H9 (cell line): Measurements from ENCODE around the gene SLC12A6. TPM values are rescaled to one million over a fixed set of nuclear protein-coding genes. Genes with fewer than 3 reads are reported as not detected.

Source experiments
- DNase-seq: peaks from one replicate; pipeline ENCODE4 v3.0.0-alpha.2; 2017
- H2AFZ ChIP-seq: one replicate; pipeline ENCODE4 v1.6.1; 2013; ENCODE audit warnings: mild to moderate bottlenecking, low read length, control low read depth, moderate library complexity
- H2AK5ac ChIP-seq: 2 replicates; pipeline ENCODE4 v1.6.1; 2013; ENCODE audit warnings: low read length, control low read depth, mixed read lengths; ENCODE audit not compliant: insufficient read length
- H2BK120ac ChIP-seq: one replicate; pipeline ENCODE4 v1.6.1; 2013; ENCODE audit warnings: low read depth, mild to moderate bottlenecking, low read length, control low read depth, inconsistent platforms; ENCODE audit not compliant: poor library complexity, severe bottlenecking
- H2BK12ac ChIP-seq: 2 replicates; pipeline ENCODE4 v1.6.1; 2013; ENCODE audit warnings: low read length, control low read depth, mixed read lengths, low read depth; ENCODE audit not compliant: insufficient read length
- H2BK15ac ChIP-seq: 2 replicates; pipeline ENCODE4 v1.6.1; 2013; ENCODE audit warnings: low read depth, low read length, control low read depth
- H2BK20ac ChIP-seq: one replicate; pipeline ENCODE4 v1.6.1; 2013; ENCODE audit warnings: low read depth, mild to moderate bottlenecking, low read length, control low read depth, inconsistent platforms; ENCODE audit not compliant: poor library complexity, severe bottlenecking
- H2BK5ac ChIP-seq: 2 replicates; pipeline ENCODE4 v1.6.1; 2013; ENCODE audit warnings: low read length, control low read depth, mixed read lengths; ENCODE audit not compliant: insufficient read length
- H3K14ac ChIP-seq: 2 replicates; pipeline ENCODE4 v1.6.1; 2013; ENCODE audit warnings: low read length, control low read depth; ENCODE audit not compliant: insufficient read depth
- H3K18ac ChIP-seq: 2 replicates; pipeline ENCODE4 v1.6.1; 2013; ENCODE audit warnings: low read depth, mild to moderate bottlenecking, mixed read lengths, low read length, control low read depth; ENCODE audit not compliant: insufficient read length
- H3K23ac ChIP-seq: 2 replicates; pipeline ENCODE4 v1.6.1; 2013; ENCODE audit warnings: low read length, control low read depth, mixed read lengths, low read depth; ENCODE audit not compliant: insufficient read length
- H3K23me2 ChIP-seq: 2 replicates; pipeline ENCODE4 v1.6.1; 2013; ENCODE audit warnings: low read depth, mild to moderate bottlenecking, mixed read lengths, low read length, control low read depth; ENCODE audit not compliant: insufficient read length, poor library complexity, severe bottlenecking
- H3K27ac ChIP-seq: 2 replicates; pipeline ENCODE4 v1.5.1; 2013; ENCODE audit warnings: low read length, control low read depth, mixed read lengths, low read depth; ENCODE audit not compliant: insufficient read length
- H3K27me3 ChIP-seq: 2 replicates; pipeline ENCODE4 v1.6.1; 2013; ENCODE audit warnings: low read length, control low read depth, inconsistent platforms; ENCODE audit not compliant: insufficient read depth
- H3K4ac ChIP-seq: 2 replicates; pipeline ENCODE4 v1.6.1; 2013; ENCODE audit warnings: low read depth, mild to moderate bottlenecking, control low read depth, inconsistent platforms, low read length, moderate library complexity
- H3K4me1 ChIP-seq: 2 replicates; pipeline ENCODE4 v1.6.1; 2013; ENCODE audit warnings: low read length, control low read depth, inconsistent platforms; ENCODE audit not compliant: insufficient read depth
- H3K4me2 ChIP-seq: 2 replicates; pipeline ENCODE4 v1.6.1; 2013; ENCODE audit warnings: low read length, control low read depth, mixed read lengths; ENCODE audit not compliant: insufficient read length, insufficient read depth
- H3K56ac ChIP-seq: 2 replicates; pipeline ENCODE4 v1.6.1; 2013; ENCODE audit warnings: low read depth, mild to moderate bottlenecking, mixed read lengths, low read length, control low read depth; ENCODE audit not compliant: insufficient read length
- H3K79me1 ChIP-seq: 2 replicates; pipeline ENCODE4 v1.6.1; 2013; ENCODE audit warnings: low read depth, mild to moderate bottlenecking, moderate library complexity, low read length, control low read depth, inconsistent platforms; ENCODE audit not compliant: insufficient read depth, poor library complexity, severe bottlenecking
- H3K79me2 ChIP-seq: 2 replicates; pipeline ENCODE4 v1.6.1; 2013; ENCODE audit warnings: low read length, control low read depth, inconsistent platforms; ENCODE audit not compliant: insufficient read depth
- H3K9ac ChIP-seq: 2 replicates; pipeline ENCODE4 v1.6.1; 2013; ENCODE audit warnings: low read length, control low read depth, mixed read lengths; ENCODE audit not compliant: insufficient read length; ENCODE audit errors: extremely low read depth
- H3K9me3 ChIP-seq: one replicate; pipeline ENCODE4 v1.6.1; 2013; ENCODE audit warnings: low read depth, low read length, inconsistent platforms; ENCODE audit not compliant: control insufficient read depth
- H3T11ph ChIP-seq: one replicate; pipeline ENCODE4 v1.6.1; 2013; ENCODE audit warnings: mild to moderate bottlenecking, low read length, control low read depth, inconsistent platforms
- H4K20me1 ChIP-seq: one replicate; pipeline ENCODE4 v1.6.1; 2013; ENCODE audit not compliant: control insufficient read depth, insufficient read length, insufficient read depth
- H4K5ac ChIP-seq: 2 replicates; pipeline ENCODE4 v1.6.1; 2013; ENCODE audit warnings: low read depth, mild to moderate bottlenecking, mixed read lengths, low read length, control low read depth; ENCODE audit not compliant: insufficient read length
- H4K8ac ChIP-seq: replicated peaks from 2 replicates; pipeline ENCODE4 v1.6.1; 2013; ENCODE audit warnings: low read length, control low read depth, mixed read lengths, low read depth; ENCODE audit not compliant: insufficient read length
- H4K91ac ChIP-seq: 2 replicates; pipeline ENCODE4 v1.6.1; 2013; ENCODE audit warnings: low read depth, mild to moderate bottlenecking, moderate library complexity, mixed read lengths, low read length, control low read depth; ENCODE audit not compliant: insufficient read length
- H3K27ac Mint-ChIP-seq, 3 experiments: 2 replicates in 2 of 3; 3 replicates in 1 of 3; pipeline ENCODE4 v1.8.0; 2020 to 2021; ENCODE audit warnings: mixed read lengths in 3 of 3, mild to moderate bottlenecking in 1 of 3, moderate library complexity in 1 of 3
- H3K27me3 Mint-ChIP-seq: 2 replicates; pipeline ENCODE4 v1.8.0; 2021; ENCODE audit warnings: low read depth, mild to moderate bottlenecking, moderate library complexity, mixed read lengths
- H3K36me3 Mint-ChIP-seq, 3 experiments: 2 replicates in 2 of 3; 3 replicates in 1 of 3; pipeline ENCODE4 v1.8.0; 2020 to 2021; ENCODE audit warnings: low read depth in 3 of 3, mixed read lengths in 3 of 3; ENCODE audit not compliant: insufficient read depth in 1 of 3
- H3K4me1 Mint-ChIP-seq, 2 experiments: 2 replicates each; pipeline ENCODE4 v1.8.0; 2020; ENCODE audit warnings: mixed read lengths in 2 of 2
- H3K4me3 Mint-ChIP-seq, 2 experiments: 2 replicates in 1 of 2; 3 replicates in 1 of 2; pipeline ENCODE4 v1.8.0; 2020 to 2021; ENCODE audit warnings: mild to moderate bottlenecking in 2 of 2, mixed read lengths in 2 of 2, moderate library complexity in 1 of 2
- H3K9me3 Mint-ChIP-seq, 2 experiments: 2 replicates in 1 of 2; 3 replicates in 1 of 2; pipeline ENCODE4 v1.8.0; 2020; ENCODE audit warnings: mild to moderate bottlenecking in 2 of 2, mixed read lengths in 2 of 2, moderate library complexity in 1 of 2
- CTCF ChIP-seq: fragments of 200-600 bp; sonication (generic); conservative IDR thresholded peaks from 3 replicates; pipeline ENCODE4 v1.8.0; 2021; ENCODE audit warnings: antibody characterized with exemption, mild to moderate bottlenecking
- WGBS: extraction: QIAGEN DNeasy Blood & Tissue Kit; methylation state at CpG from one replicate; pipeline ENCODE4 v1.1.7; 2013; ENCODE audit warnings: missing lambda C conversion rate, low lambda C conversion rate, mixed read lengths; ENCODE audit not compliant: insufficient read length; ENCODE audit errors: extremely low coverage; 5-methylcytosine and 5-hydroxymethylcytosine counted together
- total RNA-seq: library from RNA; stranded (reverse); gene quantifications from 2 replicates; pipeline ENCODE4 v1.2.1, GENCODE V29; 2021

The SLC12A6 gene
- total RNA-seq, 1 experiment from 2014 or later = 11.1 TPM

GRCh38 chr15:34365836-34366235 is 28.3 kb upstream of the SLC12A6 start:
- Histone ChIP-seq H4K91ac (no peak overlapping the region), H3K4me2 (peak overlapping the region; percentile 76), H2BK120ac (no peak overlapping the region), H3K4ac (no peak overlapping the region), H3K18ac (no peak overlapping the region), H3K23me2 (peaks cover 12% of the 10 kb centered on the region), H3K14ac (no peak overlapping the region), H2AK5ac (no peak overlapping the region), H3K56ac (no peak overlapping the region), H4K20me1 (no peaks in the 10 kb centered on the region), H3K27ac (no peak overlapping the region), H4K5ac (no peak overlapping the region), H3K27me3 (no peaks in the 10 kb centered on the region), H3K79me2 (peaks cover 6% of the 10 kb centered on the region; the same call in 1 of the 2 replicates), H3K9ac (no peak overlapping the region), H2BK15ac (no peak overlapping the region), H2BK5ac (no peak overlapping the region), H3K9me3 (no peaks in the 10 kb centered on the region), H2BK12ac (no peak overlapping the region), H3K79me1 (peaks cover 9% of the 10 kb centered on the region), H2BK20ac (no peak overlapping the region), H3K23ac (no peak overlapping the region), H3K4me1 (peaks cover 6% of the 10 kb centered on the region; the same call in 1 of the 2 replicates), H4K8ac (no peak overlapping the region), H2AFZ (no peak overlapping the region), H3T11ph (no peak overlapping the region)
- Mint-ChIP-seq H3K9me3 (no peaks in the 10 kb centered on the region; a peak in 1 of 5 replicates), H3K4me1 (peaks cover 18 to 27% of the 10 kb centered on the region in 2 experiments), H3K4me3 (peak overlapping the region; percentile 96 to 97), H3K27me3 (no peaks in the 10 kb centered on the region; the same call in 1 of the 2 replicates), H3K27ac (peak overlapping the region in 2 of 3 experiments; percentile 26 to 65; a peak in 2 of 7 replicates), H3K36me3 (peaks cover 14 to 32% (median 29%) of the 10 kb centered on the region in 3 experiments; a peak in 6 of 7 replicates)
- no CpG with 5 or more reads among the region's 5 CpGs for WGBS
- DNase-seq = no peak
- TF ChIP-seq CTCF = no peak
